HepG2 (cell line): ENCODE data around the gene EPB41L4A. TPM values are rescaled to one million over a fixed set of nuclear protein-coding genes. Genes with fewer than 3 reads are reported as not detected.

Experiments used
- ATAC-seq: fragments of 200-7000 bp; cut with Tn5 transposase; 3 replicates; pipeline ENCODE4 v1.9.1; 2020; ENCODE audit warnings: mild to moderate bottlenecking, moderate library complexity
- BruUV-seq: library from RNA; stranded (reverse); fragments of 400-500 nt; replicated peaks from 2 replicates; lab custom pipeline; 2021; lab: Mats Ljungman, UMichigan
- CTCF ChIA-PET: fragments of 300-600 bp; formaldehyde crosslinking; extraction: SDS; loops from one replicate; lab custom pipeline; 2021; ENCODE audit warnings: low total read pairs, inconsistent platforms, low intra/inter-chr PET ratio; lab: Yijun Ruan, JAX
- POLR2A ChIA-PET: fragments of 350-600 bp; sonication (Branson Sonifier 250); formaldehyde crosslinking; loops from one replicate; lab custom pipeline; 2020; ENCODE audit warnings: antibody characterized with exemption, inconsistent platforms; lab: Yijun Ruan, JAX
- DNase-seq: peaks from one replicate; pipeline ENCODE4 v3.0.0-alpha.2; 2015; ENCODE audit warnings: low spot score
- FAIRE-seq: peaks from 3 replicates; lab custom pipeline; 2011; peaks lifted over from hg19 to GRCh38; lab: Jason Lieb, UNC
- H2AFZ ChIP-seq: one replicate; pipeline ENCODE4 v1.6.1; 2011; ENCODE audit warnings: low read length, inconsistent platforms
- H3K27ac ChIP-seq: fragments of 300-600 bp; 3 replicates; pipeline ENCODE4 v1.8.0; 2011; ENCODE audit warnings: mixed run types, mild to moderate bottlenecking, mixed read lengths, low read length, inconsistent platforms; ENCODE audit not compliant: insufficient read depth; ENCODE audit errors: extremely low read length
- H3K27me3 ChIP-seq, 2 experiments: fragments of 200-600 bp in 1 of 2; 2 replicates in 1 of 2; 3 replicates in 1 of 2; pipeline versions ENCODE4 v1.6.0 to v1.8.0; 2011; ENCODE audit warnings: low read length in 2 of 2, mild to moderate bottlenecking in 2 of 2, moderate library complexity in 2 of 2, inconsistent platforms in 1 of 2; ENCODE audit not compliant: insufficient read depth in 2 of 2, control insufficient read depth in 1 of 2
- H3K36me3 ChIP-seq, 2 experiments: fragments of 200-600 bp in 1 of 2; replicated peaks in 1 of 2; 2 replicates in 1 of 2; 3 replicates in 1 of 2; pipeline versions ENCODE4 v1.5.1 to v1.8.0; 2011; ENCODE audit warnings: low read length in 2 of 2, inconsistent platforms in 1 of 2; ENCODE audit not compliant: insufficient read depth in 2 of 2, control insufficient read depth in 1 of 2
- H3K4me1 ChIP-seq: 2 replicates; pipeline ENCODE4 v1.5.1; 2012; ENCODE audit warnings: low read length, inconsistent platforms; ENCODE audit not compliant: insufficient read depth
- H3K4me2 ChIP-seq: 2 replicates; pipeline ENCODE4 v1.6.0; 2011; ENCODE audit warnings: low read depth, low read length, inconsistent platforms
- H3K4me3 ChIP-seq, 3 experiments: fragments of 200-600 bp in 1 of 3; sonication (generic), shearing (Covaris generic) in 1 of 3; replicated peaks in 1 of 3; 2 replicates each; pipeline ENCODE4 v1.5.1; 2011 to 2016; ENCODE audit warnings: low read length in 3 of 3, inconsistent platforms in 2 of 3, low read depth in 2 of 3, mild to moderate bottlenecking in 2 of 3, control low read depth in 1 of 3, mixed read lengths in 1 of 3; ENCODE audit not compliant: insufficient read depth in 1 of 3
- H3K79me2 ChIP-seq: one replicate; pipeline ENCODE4 v1.6.1; 2011; ENCODE audit warnings: low read length, inconsistent platforms; ENCODE audit not compliant: insufficient read depth
- H3K9ac ChIP-seq: 2 replicates; pipeline ENCODE4 v1.6.0; 2011; ENCODE audit warnings: mild to moderate bottlenecking, low read depth, low read length, inconsistent platforms; ENCODE audit not compliant: insufficient read depth
- H3K9me3 ChIP-seq: 2 replicates; pipeline ENCODE4 v1.5.1; 2012; ENCODE audit warnings: mild to moderate bottlenecking, low read length
- H4K20me1 ChIP-seq: 2 replicates; pipeline ENCODE4 v1.6.0; 2011; ENCODE audit warnings: inconsistent platforms, mild to moderate bottlenecking, low read length, moderate library complexity; ENCODE audit not compliant: insufficient read depth
- FIP1L1 ChIP-seq: fragments of 200-400 bp; formaldehyde crosslinking; IDR thresholded peaks from 2 replicates; pipeline ENCODE4 v1.6.1; 2018; ENCODE audit warnings: low read depth, mild to moderate bottlenecking, low read length, moderate library complexity, borderline replicate concordance; ENCODE audit not compliant: insufficient read depth
- SETDB1 ChIP-seq: sonication (generic); formaldehyde crosslinking; IDR thresholded peaks from 2 replicates; pipeline ENCODE4 v1.5.1; 2020; ENCODE audit warnings: missing genetic modification reagents, mild to moderate bottlenecking, borderline replicate concordance
- SMARCC2 ChIP-seq: fragments of 450-650 bp; IDR thresholded peaks from 2 replicates; pipeline ENCODE4 v1.6.1; 2017; ENCODE audit warnings: antibody characterized with exemption, mild to moderate bottlenecking
- SPEN ChIP-seq: sonication (generic); formaldehyde crosslinking; IDR thresholded peaks from 2 replicates; pipeline ENCODE4 v1.5.1; 2020; ENCODE audit warnings: low read depth, mild to moderate bottlenecking, missing genetic modification reagents
- ZNF550 ChIP-seq: sonication (generic); formaldehyde crosslinking; IDR thresholded peaks from 2 replicates; pipeline ENCODE4 v1.4.0; 2020; ENCODE audit warnings: mild to moderate bottlenecking, missing genetic modification reagents, borderline replicate concordance
- ZNF552 ChIP-seq: sonication (generic); formaldehyde crosslinking; IDR thresholded peaks from 2 replicates; pipeline ENCODE4 v1.9.0; 2022; ENCODE audit warnings: missing genetic modification reagents, mild to moderate bottlenecking, borderline replicate concordance
- ZNF776 ChIP-seq: sonication (generic); formaldehyde crosslinking; IDR thresholded peaks from 2 replicates; pipeline ENCODE4 v1.4.0; 2020; ENCODE audit warnings: mild to moderate bottlenecking, missing genetic modification reagents
- WGBS: methylation state at CpG from one replicate; pipeline ENCODE4 v1.1.6; 2017; ENCODE audit warnings: low lambda C conversion rate; 5-methylcytosine and 5-hydroxymethylcytosine counted together
- in situ Hi-C: cut with HindIII; loops from 2 replicates; pipeline ENCODE4 v1.10.0; 2017; ENCODE audit warnings: low pct_unique_long_range_greater_than_20kb; ENCODE audit not compliant: extremely low pct_ligation_motif_present
- intact Hi-C: fragments of 100-400 bp; cut with micrococcal nuclease; formaldehyde crosslinking; loops from one replicate; pipeline ENCODE4 v1.10.0; 2022; ENCODE audit not compliant: unreplicated experiment
- polyA plus RNA-seq, 8 experiments: library from polyadenylated mRNA; depleted of rRNA in 3 of 8; stranded (reverse) in 7 of 8; unstranded in 1 of 8; fragments of >200 nt; fragmentation: Illumina TruSeq in 4 of 8; extraction: Trizol in 4 of 8; gene quantifications; 2 replicates each; pipeline versions ENCODE4 v1.2.1 to v1.2.3, GENCODE V29; 2011 to 2016; ENCODE audit warnings: low read depth in 4 of 8, missing spikeins in 1 of 8, mixed read lengths in 1 of 8; ENCODE audit not compliant: insufficient read depth in 1 of 8
- total RNA-seq, 5 experiments: library from RNA; depleted of rRNA; stranded (reverse); fragments of >200 nt; fragmentation: Illumina TruSeq; extraction: Trizol; gene quantifications; 2 replicates each; pipeline ENCODE4 v1.2.3, GENCODE V29; 2016; ENCODE audit warnings: low read depth in 1 of 5
- TF ChIP-seq, protein P1 (sequence below): sonication (generic); formaldehyde crosslinking; conservative IDR thresholded peaks from 2 replicates; pipeline ENCODE4 v1.4.0; 2020; ENCODE audit warnings: missing genetic modification reagents
- TF ChIP-seq, protein P2 (sequence below): sonication (generic); formaldehyde crosslinking; IDR thresholded peaks from 2 replicates; pipeline ENCODE4 v1.4.0; 2020; ENCODE audit warnings: mild to moderate bottlenecking, missing genetic modification reagents

Gene EPB41L4A
- total and polyA plus RNA-seq, 2 of the 13 experiments (the other 11 are each of a cell fraction or from before 2014, with no cell fraction given) = 0.07 TPM; not detected in 1

DNA sequence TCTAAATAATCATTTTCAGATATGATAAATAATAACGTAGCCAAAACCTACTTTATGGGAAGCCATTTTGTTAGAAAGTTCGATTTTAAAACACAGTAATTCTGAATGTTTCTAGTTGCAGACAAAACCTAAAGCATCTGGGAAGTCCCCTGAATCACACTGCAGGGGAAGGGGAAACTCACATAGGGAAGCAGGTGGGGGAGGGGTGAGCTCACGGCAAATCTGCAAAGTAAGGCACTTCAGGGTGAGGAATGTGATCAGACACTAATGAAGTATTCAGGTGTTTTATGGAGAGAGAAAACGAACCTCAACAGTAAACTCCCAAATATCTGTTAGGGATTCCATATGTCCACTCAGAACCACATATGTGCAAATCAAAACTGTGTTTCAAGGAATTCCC, 70.7 kb downstream of the EPB41L4A start:
- no peaks in the 10 kb centered on the region for H3K79me2 ChIP-seq
- CTCF ChIA-PET = no interaction called here
- H3K27ac ChIP-seq = no peak overlapping the region
- POLR2A ChIA-PET = no interaction called here
- no peak overlapping the region for H3K9ac ChIP-seq
- intact Hi-C loops (no loop called here), in situ Hi-C loops (no loop called here)
- WGBS = 2% methylated on average over 4 of the region's 4 CpGs
- no peaks in the 10 kb centered on the region for H3K4me1 ChIP-seq
- no TSS peak for BruUV-seq
- no peak overlapping the region for H3K4me3 ChIP-seq
- no peak for TF ChIP-seq SPEN
- no peak for TF ChIP-seq ZNF550
- no peak for ATAC-seq
- no peak overlapping the region for H3K4me2 ChIP-seq
- no peaks in the 10 kb centered on the region for H3K9me3 ChIP-seq
- no peak overlapping the region for H2AFZ ChIP-seq
- peaks cover 0 to 4% of the 10 kb centered on the region in 2 experiments; a peak in 1 of 5 replicates for H3K27me3 ChIP-seq
- no peaks in the 10 kb centered on the region for H3K36me3 ChIP-seq
- no peaks in the 10 kb centered on the region for H4K20me1 ChIP-seq
- no peak for FAIRE-seq
- no peak for DNase-seq

DNA sequence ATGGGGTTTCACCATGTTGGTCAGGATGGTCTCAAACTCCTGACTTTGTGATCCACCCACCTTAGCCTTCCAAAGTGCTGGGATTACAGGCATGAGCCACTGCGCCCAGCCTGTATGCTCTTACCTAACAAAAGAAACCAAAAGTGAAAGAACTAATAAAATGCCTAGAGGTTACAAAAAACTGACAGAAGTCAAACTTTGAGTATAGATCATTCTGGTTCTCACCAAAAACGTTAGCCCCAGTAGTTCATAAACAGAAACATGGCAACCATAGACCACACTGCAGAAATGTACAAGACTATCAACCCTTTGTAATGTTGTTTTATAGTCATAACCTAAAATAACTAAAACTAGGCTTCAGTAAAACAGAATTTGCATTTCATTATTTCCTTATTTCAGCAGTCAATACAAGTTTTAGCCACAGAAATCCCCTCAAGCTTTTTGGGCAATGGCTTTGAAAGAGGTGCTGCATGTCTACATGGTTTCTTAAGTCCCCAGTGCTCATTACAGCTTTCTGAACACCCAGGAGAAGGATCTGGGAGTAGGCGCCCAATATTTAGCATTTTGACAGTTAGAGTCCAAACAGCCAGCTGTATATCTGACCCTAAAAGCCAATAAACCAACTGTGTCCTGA, 72.5 kb downstream of the EPB41L4A start:
- FAIRE-seq (no peak), DNase-seq (no peak), ATAC-seq (no peak)
- intact Hi-C loops = no loop called here
- Histone ChIP-seq H2AFZ (no peak overlapping the region), H3K4me2 (no peak overlapping the region), H3K27me3 (peaks cover 0 to 4% of the 10 kb centered on the region in 2 experiments; a peak in 1 of 5 replicates), H3K36me3 (no peaks in the 10 kb centered on the region), H3K9ac (no peak overlapping the region), H4K20me1 (no peaks in the 10 kb centered on the region), H3K27ac (no peak overlapping the region), H3K79me2 (no peaks in the 10 kb centered on the region), H3K4me3 (no peak overlapping the region), H3K4me1 (no peaks in the 10 kb centered on the region), H3K9me3 (no peaks in the 10 kb centered on the region)
- POLR2A ChIA-PET = no interaction called here
- TF ChIP-seq ZNF776 (CRISPR knock-in tag) (no peak), FIP1L1 (no peak), SMARCC2 (no peak), SETDB1 (CRISPR knock-in tag) (no peak), ZNF552 (no peak)
- TF ChIP-seq, protein P1, sequence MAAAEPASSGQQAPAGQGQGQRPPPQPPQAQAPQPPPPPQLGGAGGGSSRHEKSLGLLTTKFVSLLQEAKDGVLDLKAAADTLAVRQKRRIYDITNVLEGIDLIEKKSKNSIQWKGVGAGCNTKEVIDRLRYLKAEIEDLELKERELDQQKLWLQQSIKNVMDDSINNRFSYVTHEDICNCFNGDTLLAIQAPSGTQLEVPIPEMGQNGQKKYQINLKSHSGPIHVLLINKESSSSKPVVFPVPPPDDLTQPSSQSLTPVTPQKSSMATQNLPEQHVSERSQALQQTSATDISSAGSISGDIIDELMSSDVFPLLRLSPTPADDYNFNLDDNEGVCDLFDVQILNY (CRISPR knock-in tag) = no peak
- TF ChIP-seq, protein P2, sequence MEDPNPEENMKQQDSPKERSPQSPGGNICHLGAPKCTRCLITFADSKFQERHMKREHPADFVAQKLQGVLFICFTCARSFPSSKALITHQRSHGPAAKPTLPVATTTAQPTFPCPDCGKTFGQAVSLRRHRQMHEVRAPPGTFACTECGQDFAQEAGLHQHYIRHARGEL (CRISPR knock-in tag) = no peak
- in situ Hi-C loops = no loop called here
- CTCF ChIA-PET = no interaction called here
- WGBS = 9% methylated on average over 3 of the region's 3 CpGs
- BruUV-seq = no TSS peak
